ENCODE data around the gene RAB11FIP5.

The RAB11FIP5 gene

GRCh38 chr2:73035899-73036711 is 76.6 kb downstream of the RAB11FIP5 start (continued):
- no peak for TF ChIP-seq POU6F1 (CRISPR knock-in tag; IDR thresholded peaks at IDR 0.05; ENCODE audit: borderline replicate concordance, low read depth)

- ATAC-seq: no peak
Measured at GRCh38 chr2:73034661-73035375, 77.9 kb downstream of the RAB11FIP5 start.

GRCh38 chr2:73033766-73034381 is 78.9 kb downstream of the RAB11FIP5 start:
- ATAC-seq: no peak
- TF ChIP-seq ESRRG (CRISPR knock-in tag; IDR thresholded peaks at IDR 0.05) (no peak), ISL1 (CRISPR knock-in tag; IDR thresholded peaks at IDR 0.05) (no peak), ZFP3 (CRISPR knock-in tag; IDR thresholded peaks at IDR 0.05) (no peak), CREB5 (CRISPR knock-in tag; IDR thresholded peaks at IDR 0.05; ENCODE audit: low read depth) (no peak), ZNF8 (CRISPR knock-in tag; IDR thresholded peaks at IDR 0.05) (no peak), RARB (CRISPR knock-in tag; IDR thresholded peaks at IDR 0.05) (no peak), PPARA (CRISPR knock-in tag; IDR thresholded peaks at IDR 0.05; ENCODE audit: borderline replicate concordance) (no peak), BACH2 (CRISPR knock-in tag; IDR thresholded peaks at IDR 0.05; ENCODE audit: borderline replicate concordance) (no peak), GLIS3 (CRISPR knock-in tag; IDR thresholded peaks at IDR 0.05) (no peak), PATZ1 (CRISPR knock-in tag; IDR thresholded peaks at IDR 0.05; ENCODE audit: borderline replicate concordance) (no peak), TOX (CRISPR knock-in tag; IDR thresholded peaks at IDR 0.05; ENCODE audit: borderline replicate concordance) (no peak)

More at GRCh38 chr2:73034661-73035375, 77.9 kb downstream of the RAB11FIP5 start:
- TF ChIP-seq ZFP30 (CRISPR knock-in tag; IDR thresholded peaks at IDR 0.05): no peak
- no peak for TF ChIP-seq CSRNP3 (CRISPR knock-in tag; IDR thresholded peaks at IDR 0.05)
- no peak for TF ChIP-seq PATZ1 (CRISPR knock-in tag; IDR thresholded peaks at IDR 0.05; ENCODE audit: borderline replicate concordance)
- no peak for TF ChIP-seq ZNF70 (CRISPR knock-in tag; IDR thresholded peaks at IDR 0.05)
- no peak for TF ChIP-seq CREB5 (CRISPR knock-in tag; IDR thresholded peaks at IDR 0.05; ENCODE audit: low read depth)
- no peak for TF ChIP-seq ISL1 (CRISPR knock-in tag; IDR thresholded peaks at IDR 0.05)
- TF ChIP-seq POU6F1 (CRISPR knock-in tag; IDR thresholded peaks at IDR 0.05; ENCODE audit: borderline replicate concordance, low read depth): no peak
- no peak for TF ChIP-seq CSDC2 (CRISPR knock-in tag; IDR thresholded peaks at IDR 0.05)
